ENCODE measurements around the gene ATG10. TPM values are rescaled to one million over a fixed set of nuclear protein-coding genes. Genes with fewer than 3 reads are reported as not detected.
"Not testable (repeated sequence)": the region's sequence is repeated elsewhere in the genome, so short reads cannot be mapped to it uniquely, and the experiment has no call there.

ATG10 gene
- total RNA-seq = 1 to 10 TPM; 7.2 to 8.0 TPM

- CTCF ChIA-PET = no interaction called here
- H3K9me3 Mint-ChIP-seq = no peaks in the 10 kb centered on the region
- intact Hi-C loops (cut with micrococcal nuclease) = loop anchor here (1.0 to 10.0 kb wide), 15 partner anchors 96 to 1317 kb away; partner anchors contain the start of genes DHFR, MSH3, RPS23 and SSBP2
- H3K36me3 Mint-ChIP-seq (ENCODE audit: low read depth) = peaks cover 9% of the 10 kb centered on the region
- H3K4me1 Mint-ChIP-seq (ENCODE audit: low read depth) = peaks cover 22% of the 10 kb centered on the region
- H3K27ac Mint-ChIP-seq = peak within 1 kb of the TSS; percentile 98
- no peaks in the 10 kb centered on the region for H3K27me3 Mint-ChIP-seq (ENCODE audit: low read depth)
- H3K4me3 Mint-ChIP-seq = peak within 1 kb of the TSS; percentile 94
- peak; percentile 86 for DNase-seq
Measured at GRCh38 chr5:81971712-81972491, at the start of gene ATG10. ATG10 (plus strand) TSS chr5:81972023; CDS start chr5:81987571, 15,548 bp downstream.

GRCh38 chr5:81922854-81923279 is 49.0 kb upstream of the ATG10 start:
- no peaks in the 10 kb centered on the region for H3K4me1 Mint-ChIP-seq (ENCODE audit: low read depth)
- intact Hi-C loops (cut with micrococcal nuclease) = no loop called here

GRCh38 chr5:81924442-81924841 is 47.4 kb upstream of the ATG10 start:
- DNase-seq = no peak
- intact Hi-C loops (cut with micrococcal nuclease) = no loop called here
- H3K36me3 Mint-ChIP-seq (ENCODE audit: low read depth) = no peaks in the 10 kb centered on the region
- CTCF ChIA-PET = no interaction called here
- H3K4me1 Mint-ChIP-seq (ENCODE audit: low read depth) = no peaks in the 10 kb centered on the region
- no peaks in the 10 kb centered on the region for H3K27me3 Mint-ChIP-seq (ENCODE audit: low read depth)
- H3K9me3 Mint-ChIP-seq = peaks cover 2% of the 10 kb centered on the region
- H3K27ac Mint-ChIP-seq = no peak overlapping the region
- H3K4me3 Mint-ChIP-seq = no peak overlapping the region

More at GRCh38 chr5:81922854-81923279, 49.0 kb upstream of the ATG10 start:
- H3K27ac Mint-ChIP-seq = no peak overlapping the region
- no peak for DNase-seq
- no peaks in the 10 kb centered on the region for H3K36me3 Mint-ChIP-seq (ENCODE audit: low read depth)
- no peak overlapping the region for H3K4me3 Mint-ChIP-seq
- no peaks in the 10 kb centered on the region for H3K27me3 Mint-ChIP-seq (ENCODE audit: low read depth)
- peaks cover 2% of the 10 kb centered on the region for H3K9me3 Mint-ChIP-seq
- CTCF ChIA-PET = interaction anchor here (0.9 kb wide), 1 partner anchor 11 kb away, joined by 3 read pairs; no protein-coding TSS in a partner anchor

- Mint-ChIP-seq H3K36me3 (ENCODE audit: low read depth) (no peaks in the 10 kb centered on the region), H3K27ac (no peak overlapping the region)
Measured at GRCh38 chr5:81925009-81925408, 46.8 kb upstream of the ATG10 start.

GRCh38 chr5:81925981-81926380 is 45.8 kb upstream of the ATG10 start:
- H3K36me3 Mint-ChIP-seq (ENCODE audit: low read depth) = no peaks in the 10 kb centered on the region
- CTCF ChIA-PET = no interaction called here
- H3K4me1 Mint-ChIP-seq (ENCODE audit: low read depth) = no peaks in the 10 kb centered on the region
- intact Hi-C loops (cut with micrococcal nuclease) = no loop called here
- peaks cover 2% of the 10 kb centered on the region for H3K9me3 Mint-ChIP-seq
- no peak for DNase-seq
- H3K4me3 Mint-ChIP-seq = no peak overlapping the region
- H3K27me3 Mint-ChIP-seq (ENCODE audit: low read depth) = no peaks in the 10 kb centered on the region
- no peak overlapping the region for H3K27ac Mint-ChIP-seq

More at GRCh38 chr5:81925009-81925408, 46.8 kb upstream of the ATG10 start:
- Mint-ChIP-seq H3K9me3 (peaks cover 2% of the 10 kb centered on the region), H3K4me3 (no peak overlapping the region), H3K27me3 (ENCODE audit: low read depth) (no peaks in the 10 kb centered on the region), H3K4me1 (ENCODE audit: low read depth) (no peaks in the 10 kb centered on the region)
- CTCF ChIA-PET = no interaction called here
- intact Hi-C loops (cut with micrococcal nuclease) = no loop called here
- no peak for DNase-seq

- Mint-ChIP-seq H3K4me3 (no peak overlapping the region), H3K9me3 (peaks cover 3% of the 10 kb centered on the region), H3K4me1 (ENCODE audit: low read depth) (no peaks in the 10 kb centered on the region), H3K36me3 (ENCODE audit: low read depth) (no peaks in the 10 kb centered on the region), H3K27ac (no peak overlapping the region), H3K27me3 (ENCODE audit: low read depth) (no peaks in the 10 kb centered on the region)
- CTCF ChIA-PET = no interaction called here
- intact Hi-C loops (cut with micrococcal nuclease) = no loop called here
- DNase-seq = no peak
Measured at GRCh38 chr5:81936066-81936465, 35.8 kb upstream of the ATG10 start.

GRCh38 chr5:81936750-81937149 is 35.1 kb upstream of the ATG10 start:
- intact Hi-C loops (cut with micrococcal nuclease) = no loop called here

GRCh38 chr5:81942746-81943145 is 29.1 kb upstream of the ATG10 start:
- Mint-ChIP-seq H3K27me3 (ENCODE audit: low read depth) (no peaks in the 10 kb centered on the region), H3K27ac (no peak overlapping the region), H3K36me3 (ENCODE audit: low read depth) (peaks cover 3% of the 10 kb centered on the region), H3K9me3 (peaks cover 16% of the 10 kb centered on the region), H3K4me1 (ENCODE audit: low read depth) (no peaks in the 10 kb centered on the region), H3K4me3 (no peak overlapping the region)
- no peak for DNase-seq
- intact Hi-C loops (cut with micrococcal nuclease) = no loop called here
- CTCF ChIA-PET = no interaction called here

More at GRCh38 chr5:81936750-81937149, 35.1 kb upstream of the ATG10 start:
- Mint-ChIP-seq H3K4me1 (ENCODE audit: low read depth) (no peaks in the 10 kb centered on the region), H3K27ac (no peak overlapping the region), H3K27me3 (ENCODE audit: low read depth) (no peaks in the 10 kb centered on the region), H3K4me3 (no peak overlapping the region), H3K36me3 (ENCODE audit: low read depth) (peaks cover 2% of the 10 kb centered on the region), H3K9me3 (peaks cover 7% of the 10 kb centered on the region)
- CTCF ChIA-PET = no interaction called here
- DNase-seq = no peak

GRCh38 chr5:81948349-81948748 is 23.5 kb upstream of the ATG10 start:
- no peaks in the 10 kb centered on the region for H3K9me3 Mint-ChIP-seq
- CTCF ChIA-PET = no interaction called here
- H3K27me3 Mint-ChIP-seq (ENCODE audit: low read depth) = no peaks in the 10 kb centered on the region
- H3K27ac Mint-ChIP-seq = no peak overlapping the region
- H3K4me1 Mint-ChIP-seq (ENCODE audit: low read depth) = no peaks in the 10 kb centered on the region
- no peaks in the 10 kb centered on the region for H3K36me3 Mint-ChIP-seq (ENCODE audit: low read depth)
- H3K4me3 Mint-ChIP-seq = no peak overlapping the region
- intact Hi-C loops (cut with micrococcal nuclease) = no loop called here
- DNase-seq = no peak

GRCh38 chr5:81949462-81949861 is 22.4 kb upstream of the ATG10 start:
- H3K27ac Mint-ChIP-seq = no peak overlapping the region
- CTCF ChIA-PET = no interaction called here
- no peak for DNase-seq
- no peaks in the 10 kb centered on the region for H3K9me3 Mint-ChIP-seq
- intact Hi-C loops (cut with micrococcal nuclease) = no loop called here
- no peak overlapping the region for H3K4me3 Mint-ChIP-seq
- H3K4me1 Mint-ChIP-seq (ENCODE audit: low read depth) = no peaks in the 10 kb centered on the region
- H3K27me3 Mint-ChIP-seq (ENCODE audit: low read depth) = no peaks in the 10 kb centered on the region
- no peaks in the 10 kb centered on the region for H3K36me3 Mint-ChIP-seq (ENCODE audit: low read depth)

- Mint-ChIP-seq H3K36me3 (ENCODE audit: low read depth) (no peaks in the 10 kb centered on the region), H3K4me3 (no peak overlapping the region), H3K9me3 (no peaks in the 10 kb centered on the region), H3K27me3 (ENCODE audit: low read depth) (no peaks in the 10 kb centered on the region), H3K4me1 (ENCODE audit: low read depth) (no peaks in the 10 kb centered on the region), H3K27ac (no peak overlapping the region)
- no peak for DNase-seq
- intact Hi-C loops (cut with micrococcal nuclease) = no loop called here
- CTCF ChIA-PET = no interaction called here
Measured at GRCh38 chr5:81950996-81951395, 20.8 kb upstream of the ATG10 start.

GRCh38 chr5:81954796-81955195 is 17.0 kb upstream of the ATG10 start:
- H3K4me1 Mint-ChIP-seq (ENCODE audit: low read depth); intact Hi-C loops (cut with micrococcal nuclease): not testable (repeated sequence)

GRCh38 chr5:81958129-81958528 is 13.7 kb upstream of the ATG10 start:
- H3K9me3 Mint-ChIP-seq; CTCF ChIA-PET; H3K4me3 Mint-ChIP-seq; H3K4me1 Mint-ChIP-seq (ENCODE audit: low read depth); H3K36me3 Mint-ChIP-seq (ENCODE audit: low read depth); intact Hi-C loops (cut with micrococcal nuclease); H3K27me3 Mint-ChIP-seq (ENCODE audit: low read depth); H3K27ac Mint-ChIP-seq; DNase-seq: not testable (repeated sequence)

More at GRCh38 chr5:81954796-81955195, 17.0 kb upstream of the ATG10 start:
- DNase-seq; H3K4me3 Mint-ChIP-seq; H3K27me3 Mint-ChIP-seq (ENCODE audit: low read depth); H3K27ac Mint-ChIP-seq; CTCF ChIA-PET; H3K9me3 Mint-ChIP-seq; H3K36me3 Mint-ChIP-seq (ENCODE audit: low read depth): not testable (repeated sequence)

Measured in activated naive CD4-positive, alpha-beta T cell treated with anti-CD3 and anti-CD28 coated beads for 36 hours (primary cell).